Adrenal gland (tissue), 12 donors: ENCODE results near the gene SEPTIN10. TPM values are rescaled to one million over a fixed set of nuclear protein-coding genes. Genes with fewer than 3 reads are reported as not detected.

Source experiments
- DNase-seq, 7 donors: peaks; one replicate each; pipeline ENCODE4 v3.0.0-alpha.2; 2019 to 2020
- H3K27ac ChIP-seq, 5 donors: fragments of 200-600 bp; sonication (generic) in 4 of 5; 1 replicate in 3 of 5; 2 replicates in 2 of 5; pipeline versions ENCODE4 v1.5.1 to v1.8.0; 2016 to 2020; ENCODE audit warnings: mild to moderate bottlenecking in 1 of 5
- H3K27me3 ChIP-seq: fragments of 200-600 bp; 2 replicates; pipeline ENCODE4 v1.8.0; 2021
- H3K36me3 ChIP-seq, 2 donors: fragments of 200-600 bp; replicated peaks in 1 of 2; 1 replicate in 1 of 2; 2 replicates in 1 of 2; pipeline versions ENCODE4 v1.5.1 to v1.8.0; 2018 to 2022
- H3K4me1 ChIP-seq, 2 donors: fragments of 200-600 bp; replicated peaks in 1 of 2; 1 replicate in 1 of 2; 2 replicates in 1 of 2; pipeline versions ENCODE4 v1.5.1 to v1.8.0; 2018 to 2021
- H3K4me3 ChIP-seq, 4 donors: fragments of 200-600 bp; sonication (generic) in 3 of 4; one replicate each; pipeline ENCODE4 v1.5.1; 2016 to 2018
- H3K9me3 ChIP-seq, 3 donors: fragments of 200-600 bp; sonication (generic) in 1 of 3; replicated peaks in 1 of 3; 1 replicate in 2 of 3; 2 replicates in 1 of 3; pipeline versions ENCODE4 v1.5.1 to v1.8.0; 2016 to 2021
- POLR2A ChIP-seq, 2 donors: fragments of 450-650 bp; IDR thresholded peaks; one replicate each; pipeline ENCODE4 v1.6.1; 2017; ENCODE audit warnings: antibody characterized with exemption in 2 of 2, mild to moderate bottlenecking in 2 of 2, moderate library complexity in 1 of 2
- WGBS, 4 donors: extraction: QIAGEN DNeasy Blood & Tissue Kit in 2 of 4; methylation state at CpG; one replicate each; pipeline versions ENCODE4 v1.1.5 to v1.1.7; 2013 to 2017; 5-methylcytosine and 5-hydroxymethylcytosine counted together
- intact Hi-C, 2 donors: fragments of 100-400 bp; cut with DNase I; formaldehyde crosslinking; loops; one replicate each; pipeline versions ENCODE4 v1.14.1 to v1.15.0; 2022 to 2023
- polyA plus RNA-seq, 3 donors: library from polyadenylated mRNA; stranded (reverse); fragments of 200-250 nt in 2 of 3; fragments of 350-450 nt in 1 of 3; fragmentation: Illumina TruSeq in 1 of 3; extraction: RNeasy Lipid Tissue Mini Kit (QIAGEN cat#74804) in 1 of 3; gene quantifications; one replicate each; pipeline ENCODE4 v1.2.3, GENCODE V29; 2013 to 2014
- total RNA-seq, 9 donors: library from RNA; depleted of rRNA in 4 of 9; stranded (reverse); fragments of >200 nt in 4 of 9; fragments of 120-200 nt in 1 of 9; fragmentation: NEBNext Ultra II Directional in 1 of 9; extraction: Animal tissue kit (Norgen Biotek cat#: 25700) in 1 of 9; gene quantifications; one replicate each; pipeline versions ENCODE4 v1.1.0 to v1.2.4, GENCODE V29; 2013 to 2023
- TF ChIP-seq, protein P1 (sequence below), 6 experiments: fragments of 450-650 bp in 4 of 6; fragments of 200-600 bp in 2 of 6; sonication (generic) in 1 of 6; IDR thresholded peaks; 1 replicate in 5 of 6; 2 replicates in 1 of 6; pipeline versions ENCODE4 v1.5.1 to v1.8.0; 2016 to 2021; ENCODE audit warnings: antibody characterized with exemption in 6 of 6, mild to moderate bottlenecking in 2 of 6, moderate library complexity in 1 of 6
- donor health status: healthy with polysubstance abuse.
- donor health status: Bipolar disorder and iron deficiency.
- donor health status: DM: yes; HTN: yes; CAD: no.
- donor health status: DM: no; HTN: no; CAD: no.
- donor health status: DM: no; HTN: no; CAD: no.
- donor health status: DM: yes; HTN: yes; CAD: no.

Gene SEPTIN10
- total and polyA plus RNA-seq, 12 donors: 18.1 to 91.3 (median 44.8) TPM

DNA sequence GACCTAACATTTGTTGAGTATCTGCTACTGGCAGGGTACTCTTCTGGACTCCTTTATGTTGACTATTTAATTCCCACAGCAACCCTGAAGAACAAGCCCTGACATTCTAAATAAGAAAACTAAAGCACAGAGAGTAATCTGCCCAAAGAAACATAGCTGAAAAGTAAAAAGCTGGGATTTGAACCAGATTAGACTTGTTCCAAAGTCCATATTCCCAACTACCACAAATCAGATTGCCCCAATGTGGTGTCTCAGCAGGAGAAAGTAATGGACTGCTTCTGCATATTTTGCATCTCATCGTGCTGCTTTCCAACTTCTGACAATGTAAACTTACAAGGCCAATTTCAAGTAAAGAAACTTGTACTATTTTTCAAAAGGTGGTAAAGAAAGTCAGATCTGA, 56.5 kb downstream of the SEPTIN10 start:
- Histone ChIP-seq H3K4me3 (no peak overlapping the region), H3K27ac (no peak overlapping the region), H3K36me3 (no peaks in the 10 kb centered on the region), H3K4me1 (peaks cover 0 to 11% of the 10 kb centered on the region in 2 donors), H3K9me3 (no peaks in the 10 kb centered on the region), H3K27me3 (no peaks in the 10 kb centered on the region)
- intact Hi-C loops: loop anchor here in 1 of 2 donors (10.0 kb wide), 1 partner anchor 67 kb away; no protein-coding TSS in a partner anchor
- TF ChIP-seq, protein P1, sequence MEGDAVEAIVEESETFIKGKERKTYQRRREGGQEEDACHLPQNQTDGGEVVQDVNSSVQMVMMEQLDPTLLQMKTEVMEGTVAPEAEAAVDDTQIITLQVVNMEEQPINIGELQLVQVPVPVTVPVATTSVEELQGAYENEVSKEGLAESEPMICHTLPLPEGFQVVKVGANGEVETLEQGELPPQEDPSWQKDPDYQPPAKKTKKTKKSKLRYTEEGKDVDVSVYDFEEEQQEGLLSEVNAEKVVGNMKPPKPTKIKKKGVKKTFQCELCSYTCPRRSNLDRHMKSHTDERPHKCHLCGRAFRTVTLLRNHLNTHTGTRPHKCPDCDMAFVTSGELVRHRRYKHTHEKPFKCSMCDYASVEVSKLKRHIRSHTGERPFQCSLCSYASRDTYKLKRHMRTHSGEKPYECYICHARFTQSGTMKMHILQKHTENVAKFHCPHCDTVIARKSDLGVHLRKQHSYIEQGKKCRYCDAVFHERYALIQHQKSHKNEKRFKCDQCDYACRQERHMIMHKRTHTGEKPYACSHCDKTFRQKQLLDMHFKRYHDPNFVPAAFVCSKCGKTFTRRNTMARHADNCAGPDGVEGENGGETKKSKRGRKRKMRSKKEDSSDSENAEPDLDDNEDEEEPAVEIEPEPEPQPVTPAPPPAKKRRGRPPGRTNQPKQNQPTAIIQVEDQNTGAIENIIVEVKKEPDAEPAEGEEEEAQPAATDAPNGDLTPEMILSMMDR (IDR thresholded peaks at IDR 0.05): no peak
- TF ChIP-seq POLR2A (IDR thresholded peaks at IDR 0.05): no peak
- DNase-seq: no peak
- 81 to 94% (median 92%) methylated on average over 1 of the region's 1 CpG for WGBS, 4 donors

- WGBS, 4 donors: 92 to 95% (median 93%) methylated on average over 9 of the region's 9 CpGs
- TF ChIP-seq, protein P1 (IDR thresholded peaks at IDR 0.05): no peak
- TF ChIP-seq POLR2A (IDR thresholded peaks at IDR 0.05): no peak
- H3K9me3 ChIP-seq: no peaks in the 10 kb centered on the region
- DNase-seq: no peak
- no peaks in the 10 kb centered on the region for H3K27me3 ChIP-seq
- intact Hi-C loops: loop anchor here in 1 of 2 donors (10.0 kb wide), 1 partner anchor 69 kb away; no protein-coding TSS in a partner anchor
- H3K4me1 ChIP-seq: peaks cover 0 to 7% of the 10 kb centered on the region in 2 donors
- H3K4me3 ChIP-seq: no peak overlapping the region
- H3K36me3 ChIP-seq: no peaks in the 10 kb centered on the region
- peak overlapping the region in 1 of 5 donors; percentile 34 for H3K27ac ChIP-seq
These were observed 58.3 kb downstream of the SEPTIN10 start for GRCh38 chr2:109555346-109555900.

DNA sequence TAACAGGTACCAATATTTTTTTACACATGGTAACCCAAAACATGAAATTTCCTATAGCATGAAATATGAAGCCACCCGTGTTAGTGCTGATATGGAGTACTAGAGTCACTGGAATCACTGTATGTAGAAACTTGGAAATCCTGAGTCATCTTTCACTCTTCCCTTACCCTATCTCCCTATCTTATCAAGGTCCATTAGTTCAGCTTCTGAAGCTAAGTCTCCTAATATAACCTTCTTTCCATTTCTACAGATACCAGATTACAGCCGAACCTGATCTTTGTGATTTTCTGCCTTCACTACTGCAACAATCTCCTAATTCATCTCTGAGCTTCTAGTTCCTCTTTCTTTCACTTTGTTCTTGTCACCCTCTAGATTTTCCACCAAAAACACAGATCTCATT, 59.0 kb downstream of the SEPTIN10 start:
- intact Hi-C loops: loop anchor here in 1 of 2 donors (10.0 kb wide), 1 partner anchor 70 kb away; no protein-coding TSS in a partner anchor
- Histone ChIP-seq H3K27me3 (no peaks in the 10 kb centered on the region), H3K4me3 (no peak overlapping the region), H3K27ac (peak overlapping the region in 1 of 5 donors; percentile 34), H3K4me1 (peaks cover 0 to 6% of the 10 kb centered on the region in 2 donors), H3K9me3 (no peaks in the 10 kb centered on the region), H3K36me3 (no peaks in the 10 kb centered on the region)
- 41 to 64% (median 55%) methylated on average over 2 of the region's 2 CpGs for WGBS, 4 donors
- no peak for DNase-seq
- TF ChIP-seq, protein P1 (IDR thresholded peaks at IDR 0.05): no peak
- no peak for TF ChIP-seq POLR2A (IDR thresholded peaks at IDR 0.05)

DNA sequence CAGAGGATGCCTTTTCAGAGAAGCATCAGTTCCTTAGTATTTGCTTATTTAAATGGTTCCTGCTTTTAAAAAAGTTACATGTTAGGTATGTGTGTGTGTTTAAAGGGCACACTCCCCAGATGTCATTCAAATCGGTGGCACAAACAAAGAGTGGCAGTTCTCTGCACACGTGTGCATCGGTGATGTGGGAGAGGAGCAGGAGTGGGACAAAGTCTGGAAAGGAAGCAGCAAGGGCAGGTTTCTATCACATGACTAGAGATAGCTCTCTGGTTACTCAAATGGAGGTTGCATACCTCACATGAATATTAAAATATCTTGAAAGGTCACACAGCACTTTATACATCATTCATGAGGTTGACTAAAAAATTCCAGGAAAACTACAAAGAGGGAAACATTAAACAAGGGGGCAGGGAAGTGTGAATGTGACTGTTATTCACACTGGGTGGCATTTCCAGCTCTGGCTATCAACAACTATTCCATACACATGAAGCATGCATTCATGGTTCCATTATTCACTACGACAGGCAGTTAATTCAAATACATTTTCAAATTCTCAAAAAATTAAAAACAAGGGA, 64.7 kb downstream of the SEPTIN10 start:
- Histone ChIP-seq H3K4me1 (no peaks in the 10 kb centered on the region), H3K36me3 (no peaks in the 10 kb centered on the region), H3K27me3 (no peaks in the 10 kb centered on the region), H3K4me3 (no peak overlapping the region), H3K27ac (no peak overlapping the region), H3K9me3 (no peaks in the 10 kb centered on the region)
- DNase-seq: no peak
- no peak for TF ChIP-seq POLR2A (IDR thresholded peaks at IDR 0.05)
- 84 to 99% (median 89%) methylated on average over 4 of the region's 4 CpGs for WGBS, 4 donors
- intact Hi-C loops: loop anchor here (5.0 to 10.0 kb wide), 3 partner anchors 166 to 183 kb away; no protein-coding TSS in a partner anchor
